BE2C (cell line): ENCODE results near the gene PGM5. TPM values are rescaled to one million over a fixed set of nuclear protein-coding genes. Genes with fewer than 3 reads are reported as not detected.
"Not testable (repeated sequence)": the region's sequence is repeated elsewhere in the genome, so short reads cannot be mapped to it uniquely, and the experiment has no call there.

Experiments used
- DNase-seq: peaks from one replicate; pipeline ENCODE4 v3.0.0-alpha.2; 2020
- H3K27me3 ChIP-seq: fragments of 250-450 bp; sonication (Bioruptor Pico); 2 replicates; pipeline ENCODE4 v1.5.1; 2020; ENCODE audit warnings: mild to moderate bottlenecking
- H3K36me3 ChIP-seq: fragments of 250-450 bp; sonication (Bioruptor Pico); 2 replicates; pipeline ENCODE4 v1.5.1; 2020; ENCODE audit warnings: mild to moderate bottlenecking
- H3K4me1 ChIP-seq: fragments of 250-450 bp; sonication (Bioruptor Pico); 2 replicates; pipeline ENCODE4 v1.5.1; 2020
- H3K4me3 ChIP-seq: 2 replicates; pipeline ENCODE4 v1.5.1; 2011; ENCODE audit warnings: low read depth, low read length
- H3K9me3 ChIP-seq: fragments of 250-450 bp; sonication (Bioruptor Pico); 2 replicates; pipeline ENCODE4 v1.5.1; 2020
- polyA plus RNA-seq: library from polyadenylated mRNA; unstranded; fragments of >200 nt; gene quantifications from one replicate; pipeline ENCODE4 v1.2.1, GENCODE V29; 2012; ENCODE audit warnings: low read depth, missing spikeins; ENCODE audit not compliant: insufficient read length, insufficient read depth

PGM5 gene
- polyA plus RNA-seq = not detected

DNA sequence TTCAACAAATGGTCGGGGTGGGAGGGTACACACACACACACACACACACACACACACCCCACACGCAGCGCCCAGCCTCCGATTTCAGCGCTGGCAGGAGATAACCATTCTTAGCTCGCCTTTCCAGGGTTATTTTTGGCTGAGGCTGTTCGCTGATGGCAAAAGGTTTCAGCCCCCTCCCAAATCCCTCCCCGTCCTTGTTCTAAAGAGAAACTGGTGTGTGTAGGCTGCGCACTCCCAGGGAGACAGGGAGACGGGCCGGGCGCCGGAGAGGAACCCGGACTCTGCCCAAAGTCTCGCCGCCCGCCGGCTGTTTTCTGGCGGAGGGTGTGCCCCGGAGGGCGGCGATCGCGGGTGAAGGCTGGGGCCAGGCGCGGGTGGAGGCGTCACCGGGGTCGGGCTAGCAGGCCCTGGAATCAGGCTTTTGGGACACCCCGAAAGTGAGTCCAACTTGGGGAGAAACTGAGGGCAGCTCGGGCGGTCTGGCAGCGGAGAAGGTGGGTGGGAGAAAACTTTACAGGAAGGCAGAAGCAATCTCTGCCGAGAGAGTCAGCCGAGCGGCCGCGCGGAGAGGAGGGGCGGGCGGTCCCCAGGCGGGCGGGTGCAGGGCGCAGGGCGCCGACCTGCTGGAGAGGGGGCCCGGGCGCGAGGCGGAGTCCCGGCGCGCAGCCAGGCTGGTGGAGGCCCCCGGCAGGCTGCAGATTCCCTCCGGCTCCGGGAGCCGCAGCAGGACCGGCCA lies at the start of gene PGM5:
Gene PGM5, plus strand, starts transcription at position 232 of the 739 bp plus-strand sequence. CDS start 517 bp downstream, outside the sequence.
- not testable (repeated sequence) for H3K9me3 ChIP-seq, H3K4me1 ChIP-seq, H3K4me3 ChIP-seq, H3K36me3 ChIP-seq, H3K27me3 ChIP-seq, DNase-seq

DNA sequence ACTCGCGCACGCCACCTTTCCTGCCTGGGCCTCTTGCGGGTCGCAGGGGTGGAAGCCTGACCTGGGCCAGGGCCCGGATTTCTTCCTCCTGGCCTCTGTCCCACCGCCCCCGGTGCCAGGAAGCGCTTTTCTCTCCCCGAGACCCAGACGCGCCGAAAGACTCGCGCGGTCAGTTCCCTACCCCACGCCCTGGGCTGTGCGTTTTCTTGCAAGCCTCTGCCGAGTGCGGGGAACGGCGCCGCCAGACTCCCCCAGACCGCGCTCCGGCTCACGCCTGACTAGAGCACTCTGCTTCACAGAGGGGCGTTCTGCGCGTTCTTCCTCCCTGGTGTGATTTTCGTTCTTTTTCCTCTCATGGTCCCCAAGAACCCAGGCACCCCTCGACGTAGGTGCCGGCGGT lies 49.3 kb upstream of the PGM5 start:
- not testable (repeated sequence) for H3K27me3 ChIP-seq, DNase-seq, H3K4me1 ChIP-seq, H3K4me3 ChIP-seq, H3K9me3 ChIP-seq, H3K36me3 ChIP-seq

DNA sequence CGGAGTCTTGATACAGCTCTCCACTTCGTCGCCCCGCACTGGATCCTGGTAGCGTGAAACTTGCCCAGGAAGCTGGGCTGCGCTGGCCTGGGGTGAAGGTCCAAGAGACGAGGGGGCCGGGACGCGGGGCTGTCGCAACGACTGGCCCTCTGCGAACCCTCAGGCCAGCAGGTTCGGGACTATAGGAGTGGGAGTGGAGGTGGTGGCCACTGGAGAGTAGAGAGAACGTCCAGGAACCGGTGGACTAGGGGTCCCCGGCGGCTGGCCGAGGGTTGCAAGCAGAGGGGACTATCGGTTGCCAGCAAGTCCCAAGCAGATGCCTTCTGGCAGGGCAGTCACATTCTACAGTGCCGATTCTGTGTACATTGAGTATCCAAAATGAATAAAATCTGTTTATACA lies 48.8 kb upstream of the PGM5 start:
- H3K27me3 ChIP-seq, H3K36me3 ChIP-seq, H3K9me3 ChIP-seq, H3K4me1 ChIP-seq, DNase-seq, H3K4me3 ChIP-seq: not testable (repeated sequence)

DNA sequence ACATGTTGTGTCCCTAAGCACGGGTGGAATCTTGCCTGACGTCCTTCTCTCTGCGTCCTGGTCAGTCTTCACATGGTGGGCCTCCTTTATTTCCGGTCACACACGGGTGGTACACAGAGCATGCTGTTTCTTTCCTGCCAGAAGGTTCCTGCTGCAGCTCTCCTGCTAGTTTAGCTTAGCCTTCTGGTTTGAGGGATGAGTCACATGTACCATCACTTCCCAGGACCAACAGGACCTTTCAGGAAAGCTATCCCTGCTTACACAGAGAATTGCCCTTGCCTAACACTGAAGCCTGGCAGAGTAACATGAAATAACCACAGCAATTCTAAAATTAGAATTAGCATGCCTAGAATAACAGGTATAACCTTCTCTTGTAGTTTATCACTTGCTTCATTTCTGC lies 45.2 kb upstream of the PGM5 start:
- not testable (repeated sequence) for H3K36me3 ChIP-seq, H3K9me3 ChIP-seq, H3K4me3 ChIP-seq, DNase-seq, H3K4me1 ChIP-seq, H3K27me3 ChIP-seq

DNA sequence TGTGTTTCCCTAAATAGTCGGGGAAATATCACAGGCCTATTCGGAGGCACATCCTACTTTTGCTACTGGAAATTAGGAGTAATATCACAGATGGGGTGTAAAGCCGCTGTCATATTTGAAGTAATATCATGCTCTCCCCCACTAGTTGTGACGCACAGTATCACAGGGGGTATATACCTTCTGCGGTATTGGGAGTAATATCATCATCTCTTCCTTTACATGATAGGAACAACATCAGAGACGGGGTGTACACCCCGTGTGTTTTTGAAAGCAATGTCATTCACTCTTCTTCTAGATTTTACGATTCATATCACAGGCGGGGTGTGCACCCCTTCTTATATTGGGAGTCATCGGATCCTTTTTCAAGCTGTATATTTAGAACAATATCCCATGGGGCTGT lies 38.2 kb upstream of the PGM5 start:
- H3K4me3 ChIP-seq, DNase-seq, H3K27me3 ChIP-seq, H3K36me3 ChIP-seq, H3K4me1 ChIP-seq, H3K9me3 ChIP-seq: not testable (repeated sequence)

DNA sequence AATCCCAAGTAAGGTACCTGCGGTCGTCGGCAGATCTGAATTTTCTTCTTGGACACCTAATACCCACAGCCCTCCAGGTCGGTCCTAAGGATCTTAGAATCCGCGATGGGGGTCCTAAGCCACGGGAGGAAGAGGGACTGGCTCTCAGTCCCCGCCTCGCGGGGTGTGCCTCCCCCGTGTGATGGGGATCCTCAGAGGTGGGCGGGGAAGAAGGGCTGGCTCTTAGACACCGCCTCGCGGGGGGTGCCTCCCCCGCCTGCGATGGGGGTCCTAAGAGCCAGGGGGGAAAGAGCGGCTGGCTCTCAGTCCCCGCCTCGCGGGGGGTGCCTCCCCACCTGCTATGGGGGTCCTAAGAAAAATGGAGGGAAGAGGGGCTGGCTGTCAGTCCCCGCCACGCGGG lies 32.7 kb upstream of the PGM5 start:
- not testable (repeated sequence) for H3K9me3 ChIP-seq, H3K27me3 ChIP-seq, DNase-seq, H3K4me3 ChIP-seq, H3K36me3 ChIP-seq, H3K4me1 ChIP-seq

DNA sequence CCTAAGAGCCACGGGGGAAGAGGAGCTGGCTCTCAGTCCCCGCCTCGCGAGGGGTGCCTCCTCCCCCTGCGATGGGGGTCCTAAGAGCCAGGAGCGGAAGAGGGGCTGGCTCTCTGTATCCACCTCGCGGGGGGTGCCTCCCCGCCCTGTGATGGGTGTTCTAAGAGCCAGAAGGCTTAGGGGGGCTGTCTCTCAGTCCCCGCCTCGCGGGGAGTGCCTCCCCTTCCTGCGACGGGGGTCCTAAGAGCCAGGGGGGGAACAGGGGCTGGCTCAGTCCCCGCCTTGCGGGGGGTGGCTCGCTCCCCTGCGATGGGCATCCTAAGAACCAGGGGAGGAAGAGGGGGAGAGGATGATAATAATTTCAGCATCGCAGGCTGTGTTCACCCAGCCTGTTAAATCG lies 31.9 kb upstream of the PGM5 start:
- not testable (repeated sequence) for H3K27me3 ChIP-seq, H3K4me3 ChIP-seq, H3K9me3 ChIP-seq, H3K36me3 ChIP-seq, H3K4me1 ChIP-seq, DNase-seq

DNA sequence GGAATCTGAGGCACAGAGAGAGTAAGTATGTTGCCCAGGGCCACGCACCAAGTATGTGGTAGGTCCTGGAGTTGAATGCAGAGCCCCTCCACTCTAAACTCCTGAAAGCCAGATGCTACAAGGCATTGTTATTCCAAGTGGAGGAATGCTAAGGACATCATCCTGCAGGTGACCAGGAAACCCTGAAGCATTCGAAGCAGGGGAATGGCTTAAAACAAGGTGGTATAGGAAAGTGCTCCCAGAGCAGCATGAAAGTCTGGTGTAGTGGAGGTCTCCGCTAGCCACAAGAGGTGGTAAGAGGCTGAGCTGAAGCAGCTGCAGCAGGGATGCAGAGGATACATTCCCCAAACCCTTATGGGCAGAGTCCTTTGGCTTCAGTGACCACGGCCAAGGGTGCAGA lies 27.3 kb upstream of the PGM5 start:
- not testable (repeated sequence) for H3K9me3 ChIP-seq, H3K36me3 ChIP-seq, DNase-seq, H3K27me3 ChIP-seq, H3K4me3 ChIP-seq, H3K4me1 ChIP-seq

DNA sequence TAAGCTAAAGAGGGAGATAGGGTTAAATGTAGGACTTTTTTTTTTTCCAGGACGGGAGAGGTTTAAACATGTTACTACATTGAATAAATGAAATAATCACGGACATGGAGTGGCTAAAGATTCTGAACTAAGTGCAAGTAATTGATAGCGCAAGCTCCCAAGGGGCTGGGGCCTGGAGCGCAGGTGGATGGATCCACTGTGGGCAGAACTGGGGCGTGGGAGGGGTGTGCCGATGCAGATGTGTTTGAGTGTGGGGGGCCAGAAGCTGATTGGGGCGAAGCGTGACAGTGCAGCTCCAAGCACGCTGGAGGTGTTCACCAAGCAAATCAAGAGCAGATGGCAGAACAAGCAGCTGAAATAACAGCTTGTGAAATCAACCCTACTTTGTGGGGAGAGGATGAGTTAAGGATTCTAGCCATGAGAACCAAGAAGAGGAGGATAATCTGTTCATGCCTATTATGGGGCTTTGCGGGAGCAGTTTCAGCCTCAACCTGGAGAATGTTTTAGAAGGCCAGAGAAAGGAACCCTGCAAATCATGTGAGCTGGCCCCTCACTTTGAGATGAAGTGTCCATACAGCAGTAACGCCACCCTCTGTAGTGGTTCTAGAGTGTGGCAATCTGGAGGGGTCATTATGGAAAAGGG lies 25.8 kb upstream of the PGM5 start:
- H3K36me3 ChIP-seq, DNase-seq, H3K27me3 ChIP-seq: not testable (repeated sequence)

DNA sequence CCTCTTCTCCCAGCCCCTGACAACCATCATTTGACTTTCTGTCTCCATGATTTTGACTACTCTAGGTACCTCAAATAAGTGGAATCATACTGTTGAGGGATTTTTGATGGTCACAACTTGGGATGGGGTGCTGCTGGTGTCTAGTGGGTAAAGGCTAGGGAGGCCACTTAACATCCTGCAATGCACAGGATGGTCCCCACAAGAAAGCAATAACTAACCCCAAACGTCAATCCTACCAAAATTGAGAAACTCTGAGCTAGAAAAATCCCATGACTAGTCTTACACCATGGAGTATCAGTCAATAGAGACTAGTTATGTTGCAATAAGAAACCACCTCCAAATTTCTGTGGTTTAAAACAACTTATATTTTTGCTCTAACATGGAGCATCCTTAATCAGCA lies 24.3 kb upstream of the PGM5 start:
- H3K9me3 ChIP-seq, DNase-seq, H3K4me1 ChIP-seq, H3K36me3 ChIP-seq, H3K4me3 ChIP-seq, H3K27me3 ChIP-seq: not testable (repeated sequence)

More for the DNA sequence above, 25.8 kb upstream of the PGM5 start:
- H3K4me1 ChIP-seq, H3K4me3 ChIP-seq, H3K9me3 ChIP-seq: not testable (repeated sequence)

DNA sequence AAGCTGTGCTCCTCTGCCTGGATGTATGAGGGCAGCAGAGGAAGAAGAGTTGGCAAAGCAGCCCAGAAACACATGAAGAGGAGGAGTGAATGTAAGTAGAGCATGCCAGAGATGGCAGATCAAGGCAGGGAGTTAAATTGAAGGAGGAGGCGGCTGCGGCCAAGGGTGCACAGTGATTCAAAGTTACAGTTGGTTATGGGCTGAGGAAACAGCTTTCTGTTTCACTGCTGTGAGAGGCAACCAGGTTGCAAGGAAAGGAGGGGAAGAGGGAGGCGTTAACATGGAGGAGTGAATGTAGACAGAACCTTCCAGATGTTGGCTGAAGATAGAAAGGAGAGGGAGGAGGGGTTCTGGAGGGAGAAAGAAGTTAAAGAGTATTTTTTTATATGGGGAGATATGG lies 20.5 kb upstream of the PGM5 start:
- not testable (repeated sequence) for H3K36me3 ChIP-seq, H3K4me1 ChIP-seq, H3K9me3 ChIP-seq, DNase-seq, H3K4me3 ChIP-seq, H3K27me3 ChIP-seq

DNA sequence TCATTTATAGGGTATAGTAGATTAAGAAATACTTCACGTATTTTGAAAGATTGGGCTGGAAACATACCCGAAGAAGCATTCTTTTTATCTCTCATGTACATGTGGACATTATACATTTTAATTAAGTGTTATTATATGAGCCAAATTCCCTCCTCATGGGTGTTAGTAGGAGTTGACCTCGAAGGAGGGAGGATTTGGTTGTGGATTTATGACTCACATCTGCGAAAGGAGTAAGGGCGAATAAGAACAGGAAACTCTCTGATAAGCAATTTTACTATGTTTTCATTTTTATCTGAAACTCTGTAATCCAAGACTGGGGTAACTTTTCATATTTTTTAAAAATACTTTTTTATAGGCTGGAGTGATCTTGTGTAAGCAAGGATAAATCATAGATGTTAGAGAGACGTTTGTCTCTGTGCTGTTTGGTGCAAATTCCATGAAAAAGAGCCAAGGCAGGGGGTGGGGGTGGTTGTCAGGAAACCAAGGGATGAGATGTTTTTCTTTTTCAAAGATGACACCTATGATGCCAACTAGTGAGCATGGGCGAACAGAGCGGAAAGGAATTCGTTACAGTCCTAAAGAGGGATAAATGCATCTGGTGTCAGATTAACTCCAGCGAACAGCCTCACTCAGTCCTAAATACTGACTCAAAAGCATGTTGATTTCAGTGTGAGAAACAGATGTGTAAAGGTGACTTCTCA lies 19.6 kb upstream of the PGM5 start:
- not testable (repeated sequence) for H3K4me3 ChIP-seq, H3K27me3 ChIP-seq, H3K36me3 ChIP-seq, H3K9me3 ChIP-seq, DNase-seq, H3K4me1 ChIP-seq

DNA sequence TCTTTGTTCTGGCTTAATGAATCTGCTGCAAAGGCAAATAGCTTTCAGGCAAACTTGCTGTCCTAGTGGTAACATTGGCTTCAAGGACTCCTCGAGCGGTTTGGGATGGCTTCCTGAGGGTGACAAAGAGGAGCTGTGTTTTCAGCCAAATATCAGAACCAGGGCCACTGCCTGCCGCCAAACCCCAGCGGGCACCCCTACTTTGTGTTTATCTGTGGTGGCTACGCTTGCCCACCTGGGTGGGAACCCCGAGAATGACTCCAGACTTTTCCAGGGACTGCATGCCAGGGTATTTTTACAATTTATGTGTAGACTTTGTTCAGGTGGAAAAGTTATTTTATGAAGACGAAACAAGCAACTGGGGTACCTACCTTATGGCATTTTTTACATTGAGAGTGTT lies 18.4 kb upstream of the PGM5 start:
- DNase-seq, H3K9me3 ChIP-seq, H3K4me1 ChIP-seq, H3K27me3 ChIP-seq, H3K4me3 ChIP-seq, H3K36me3 ChIP-seq: not testable (repeated sequence)

DNA sequence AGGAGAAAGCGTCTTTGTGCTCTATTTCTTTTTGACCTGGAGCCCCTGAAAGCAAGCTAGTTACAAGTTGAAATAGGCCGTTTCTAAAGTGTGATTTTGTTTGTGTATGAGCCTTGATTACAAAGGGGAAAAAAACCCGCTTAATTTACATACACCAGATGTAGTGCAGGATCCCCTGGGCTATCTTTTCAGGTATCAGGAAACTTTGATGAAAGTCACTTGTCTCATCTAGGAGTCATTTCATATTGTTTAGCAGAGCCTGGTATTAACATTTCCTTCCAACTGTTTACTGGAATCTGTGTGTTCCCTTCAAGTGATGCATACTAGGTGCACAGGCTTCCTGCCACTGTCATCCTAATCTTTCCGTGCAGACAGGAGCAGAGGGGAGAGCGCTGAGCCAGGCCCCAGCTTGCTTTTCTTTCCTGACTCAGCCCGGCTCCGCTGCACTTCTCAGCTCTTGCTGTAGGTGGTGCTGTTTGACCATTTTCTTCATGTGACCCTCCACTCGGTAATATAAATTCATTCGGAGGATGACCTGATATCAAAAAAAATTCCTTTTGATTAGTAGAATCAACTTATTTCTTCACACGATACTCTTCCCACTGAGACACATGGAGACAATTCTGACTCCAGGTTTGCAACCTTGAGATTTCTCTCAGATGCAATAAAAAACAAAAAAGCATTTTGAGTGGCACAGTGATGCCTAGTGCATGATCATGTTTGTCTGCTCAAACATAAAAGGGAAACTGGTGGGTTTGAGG lies 14.0 kb upstream of the PGM5 start:
- H3K4me3 ChIP-seq, H3K4me1 ChIP-seq, H3K27me3 ChIP-seq, DNase-seq, H3K36me3 ChIP-seq, H3K9me3 ChIP-seq: not testable (repeated sequence)

DNA sequence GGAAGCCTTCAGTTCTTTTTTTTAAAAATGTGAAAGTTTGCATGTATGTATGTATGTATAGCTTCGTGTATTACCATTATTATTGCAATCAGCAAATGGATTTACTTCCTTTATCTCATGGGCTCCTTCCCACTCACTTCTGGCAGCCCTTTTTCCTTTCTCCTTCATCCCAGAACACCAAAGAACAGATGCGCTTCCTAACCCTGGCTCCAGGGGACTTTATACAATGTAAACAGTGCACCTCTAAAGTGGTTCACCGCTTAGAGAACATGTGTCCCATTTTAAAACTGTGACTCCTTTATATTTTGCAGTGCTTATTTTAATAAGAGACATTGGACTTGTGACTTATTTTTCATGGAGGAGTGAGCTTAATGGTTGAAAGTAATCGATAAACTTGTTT lies 13.2 kb upstream of the PGM5 start:
- H3K4me1 ChIP-seq, DNase-seq, H3K36me3 ChIP-seq, H3K4me3 ChIP-seq, H3K9me3 ChIP-seq, H3K27me3 ChIP-seq: not testable (repeated sequence)

DNA sequence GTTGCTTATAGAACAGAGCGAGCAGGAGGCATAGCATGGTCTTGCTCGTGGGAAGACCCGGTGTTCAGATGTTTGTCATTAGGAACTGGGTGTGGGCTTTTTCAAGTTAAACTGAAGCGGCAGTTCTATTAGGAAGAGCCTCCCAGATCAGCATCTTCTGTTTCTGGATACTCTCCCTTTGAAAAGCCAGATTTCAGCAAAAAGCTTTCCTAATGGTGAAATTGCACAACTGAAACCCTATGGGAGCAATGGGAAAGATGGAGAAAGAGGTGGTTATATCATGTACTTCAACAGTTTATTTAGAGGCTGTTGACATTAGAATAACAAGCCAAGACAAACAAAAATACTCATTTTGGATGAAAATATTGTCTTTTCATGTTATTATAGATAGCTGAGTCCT lies 12.4 kb upstream of the PGM5 start:
- not testable (repeated sequence) for H3K9me3 ChIP-seq, H3K27me3 ChIP-seq, H3K4me1 ChIP-seq, DNase-seq, H3K36me3 ChIP-seq, H3K4me3 ChIP-seq
